H9 (cell line): ENCODE measurements around the gene FOSL2. TPM values are rescaled to one million over a fixed set of nuclear protein-coding genes. Genes with fewer than 3 reads are reported as not detected.

Source experiments
- DNase-seq: peaks from one replicate; pipeline ENCODE4 v3.0.0-alpha.2; 2017
- H2AFZ ChIP-seq: one replicate; pipeline ENCODE4 v1.6.1; 2013; ENCODE audit warnings: mild to moderate bottlenecking, low read length, control low read depth, moderate library complexity
- H2AK5ac ChIP-seq: 2 replicates; pipeline ENCODE4 v1.6.1; 2013; ENCODE audit warnings: low read length, control low read depth, mixed read lengths; ENCODE audit not compliant: insufficient read length
- H2BK120ac ChIP-seq: one replicate; pipeline ENCODE4 v1.6.1; 2013; ENCODE audit warnings: low read depth, mild to moderate bottlenecking, low read length, control low read depth, inconsistent platforms; ENCODE audit not compliant: poor library complexity, severe bottlenecking
- H2BK12ac ChIP-seq: 2 replicates; pipeline ENCODE4 v1.6.1; 2013; ENCODE audit warnings: low read length, control low read depth, mixed read lengths, low read depth; ENCODE audit not compliant: insufficient read length
- H2BK15ac ChIP-seq: 2 replicates; pipeline ENCODE4 v1.6.1; 2013; ENCODE audit warnings: low read depth, low read length, control low read depth
- H2BK20ac ChIP-seq: one replicate; pipeline ENCODE4 v1.6.1; 2013; ENCODE audit warnings: low read depth, mild to moderate bottlenecking, low read length, control low read depth, inconsistent platforms; ENCODE audit not compliant: poor library complexity, severe bottlenecking
- H2BK5ac ChIP-seq: 2 replicates; pipeline ENCODE4 v1.6.1; 2013; ENCODE audit warnings: low read length, control low read depth, mixed read lengths; ENCODE audit not compliant: insufficient read length
- H3K14ac ChIP-seq: 2 replicates; pipeline ENCODE4 v1.6.1; 2013; ENCODE audit warnings: low read length, control low read depth; ENCODE audit not compliant: insufficient read depth
- H3K18ac ChIP-seq: 2 replicates; pipeline ENCODE4 v1.6.1; 2013; ENCODE audit warnings: low read depth, mild to moderate bottlenecking, mixed read lengths, low read length, control low read depth; ENCODE audit not compliant: insufficient read length
- H3K23ac ChIP-seq: 2 replicates; pipeline ENCODE4 v1.6.1; 2013; ENCODE audit warnings: low read length, control low read depth, mixed read lengths, low read depth; ENCODE audit not compliant: insufficient read length
- H3K23me2 ChIP-seq: 2 replicates; pipeline ENCODE4 v1.6.1; 2013; ENCODE audit warnings: low read depth, mild to moderate bottlenecking, mixed read lengths, low read length, control low read depth; ENCODE audit not compliant: insufficient read length, poor library complexity, severe bottlenecking
- H3K27ac ChIP-seq: 2 replicates; pipeline ENCODE4 v1.5.1; 2013; ENCODE audit warnings: low read length, control low read depth, mixed read lengths, low read depth; ENCODE audit not compliant: insufficient read length
- H3K27me3 ChIP-seq: 2 replicates; pipeline ENCODE4 v1.6.1; 2013; ENCODE audit warnings: low read length, control low read depth, inconsistent platforms; ENCODE audit not compliant: insufficient read depth
- H3K4ac ChIP-seq: 2 replicates; pipeline ENCODE4 v1.6.1; 2013; ENCODE audit warnings: low read depth, mild to moderate bottlenecking, control low read depth, inconsistent platforms, low read length, moderate library complexity
- H3K4me1 ChIP-seq: 2 replicates; pipeline ENCODE4 v1.6.1; 2013; ENCODE audit warnings: low read length, control low read depth, inconsistent platforms; ENCODE audit not compliant: insufficient read depth
- H3K4me2 ChIP-seq: 2 replicates; pipeline ENCODE4 v1.6.1; 2013; ENCODE audit warnings: low read length, control low read depth, mixed read lengths; ENCODE audit not compliant: insufficient read length, insufficient read depth
- H3K56ac ChIP-seq: 2 replicates; pipeline ENCODE4 v1.6.1; 2013; ENCODE audit warnings: low read depth, mild to moderate bottlenecking, mixed read lengths, low read length, control low read depth; ENCODE audit not compliant: insufficient read length
- H3K79me1 ChIP-seq: 2 replicates; pipeline ENCODE4 v1.6.1; 2013; ENCODE audit warnings: low read depth, mild to moderate bottlenecking, moderate library complexity, low read length, control low read depth, inconsistent platforms; ENCODE audit not compliant: insufficient read depth, poor library complexity, severe bottlenecking
- H3K79me2 ChIP-seq: 2 replicates; pipeline ENCODE4 v1.6.1; 2013; ENCODE audit warnings: low read length, control low read depth, inconsistent platforms; ENCODE audit not compliant: insufficient read depth
- H3K9ac ChIP-seq: 2 replicates; pipeline ENCODE4 v1.6.1; 2013; ENCODE audit warnings: low read length, control low read depth, mixed read lengths; ENCODE audit not compliant: insufficient read length; ENCODE audit errors: extremely low read depth
- H3K9me3 ChIP-seq: one replicate; pipeline ENCODE4 v1.6.1; 2013; ENCODE audit warnings: low read depth, low read length, inconsistent platforms; ENCODE audit not compliant: control insufficient read depth
- H3T11ph ChIP-seq: one replicate; pipeline ENCODE4 v1.6.1; 2013; ENCODE audit warnings: mild to moderate bottlenecking, low read length, control low read depth, inconsistent platforms
- H4K20me1 ChIP-seq: one replicate; pipeline ENCODE4 v1.6.1; 2013; ENCODE audit not compliant: control insufficient read depth, insufficient read length, insufficient read depth
- H4K5ac ChIP-seq: 2 replicates; pipeline ENCODE4 v1.6.1; 2013; ENCODE audit warnings: low read depth, mild to moderate bottlenecking, mixed read lengths, low read length, control low read depth; ENCODE audit not compliant: insufficient read length
- H4K8ac ChIP-seq: replicated peaks from 2 replicates; pipeline ENCODE4 v1.6.1; 2013; ENCODE audit warnings: low read length, control low read depth, mixed read lengths, low read depth; ENCODE audit not compliant: insufficient read length
- H4K91ac ChIP-seq: 2 replicates; pipeline ENCODE4 v1.6.1; 2013; ENCODE audit warnings: low read depth, mild to moderate bottlenecking, moderate library complexity, mixed read lengths, low read length, control low read depth; ENCODE audit not compliant: insufficient read length
- H3K27ac Mint-ChIP-seq, 3 experiments: 2 replicates in 2 of 3; 3 replicates in 1 of 3; pipeline ENCODE4 v1.8.0; 2020 to 2021; ENCODE audit warnings: mixed read lengths in 3 of 3, mild to moderate bottlenecking in 1 of 3, moderate library complexity in 1 of 3
- H3K27me3 Mint-ChIP-seq: 2 replicates; pipeline ENCODE4 v1.8.0; 2021; ENCODE audit warnings: low read depth, mild to moderate bottlenecking, moderate library complexity, mixed read lengths
- H3K36me3 Mint-ChIP-seq, 3 experiments: 2 replicates in 2 of 3; 3 replicates in 1 of 3; pipeline ENCODE4 v1.8.0; 2020 to 2021; ENCODE audit warnings: low read depth in 3 of 3, mixed read lengths in 3 of 3; ENCODE audit not compliant: insufficient read depth in 1 of 3
- H3K4me1 Mint-ChIP-seq, 2 experiments: 2 replicates each; pipeline ENCODE4 v1.8.0; 2020; ENCODE audit warnings: mixed read lengths in 2 of 2
- H3K4me3 Mint-ChIP-seq, 2 experiments: 2 replicates in 1 of 2; 3 replicates in 1 of 2; pipeline ENCODE4 v1.8.0; 2020 to 2021; ENCODE audit warnings: mild to moderate bottlenecking in 2 of 2, mixed read lengths in 2 of 2, moderate library complexity in 1 of 2
- H3K9me3 Mint-ChIP-seq, 2 experiments: 2 replicates in 1 of 2; 3 replicates in 1 of 2; pipeline ENCODE4 v1.8.0; 2020; ENCODE audit warnings: mild to moderate bottlenecking in 2 of 2, mixed read lengths in 2 of 2, moderate library complexity in 1 of 2
- WGBS: extraction: QIAGEN DNeasy Blood & Tissue Kit; methylation state at CpG from one replicate; pipeline ENCODE4 v1.1.7; 2013; ENCODE audit warnings: missing lambda C conversion rate, low lambda C conversion rate, mixed read lengths; ENCODE audit not compliant: insufficient read length; ENCODE audit errors: extremely low coverage; 5-methylcytosine and 5-hydroxymethylcytosine counted together
- total RNA-seq: library from RNA; stranded (reverse); gene quantifications from 2 replicates; pipeline ENCODE4 v1.2.1, GENCODE V29; 2021
- TF ChIP-seq, protein P1 (sequence below): fragments of 200-600 bp; sonication (generic); conservative IDR thresholded peaks from 3 replicates; pipeline ENCODE4 v1.8.0; 2021; ENCODE audit warnings: antibody characterized with exemption, mild to moderate bottlenecking

The FOSL2 gene
- total RNA-seq, 1 experiment from 2014 or later, result 7.4 TPM

DNA sequence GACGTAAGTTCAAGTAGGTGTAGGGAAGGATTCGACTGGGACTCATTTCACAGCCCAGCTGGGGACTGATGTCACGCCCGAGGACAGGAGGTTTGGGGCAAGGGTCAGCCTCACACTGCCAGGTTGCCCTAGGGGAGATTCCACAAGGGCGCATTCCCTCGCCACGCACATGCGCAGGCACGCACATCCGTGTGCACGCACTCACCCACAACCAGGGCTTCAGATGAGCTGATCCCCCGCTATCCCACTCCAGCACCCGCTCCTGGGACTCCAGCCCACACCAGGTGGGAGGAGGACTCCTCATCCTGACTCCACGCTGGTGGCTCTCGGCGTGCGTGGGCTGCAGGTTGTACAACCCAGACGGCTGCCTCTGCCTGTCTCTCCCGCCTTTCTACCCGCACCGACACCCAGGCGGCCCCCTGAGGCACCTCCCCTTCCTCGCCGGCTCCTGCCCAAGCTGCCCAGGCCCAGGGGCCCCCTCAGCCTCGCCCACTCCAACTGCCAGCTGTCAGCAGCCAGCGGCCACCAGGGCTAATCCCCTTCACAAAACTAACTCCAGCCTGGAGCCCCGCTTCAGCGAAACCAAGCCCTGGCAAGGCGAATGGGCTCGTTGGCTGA lies 47.8 kb upstream of the FOSL2 start:
- no peaks in the 10 kb centered on the region for H3K36me3 Mint-ChIP-seq
- Histone ChIP-seq H2BK5ac (no peak overlapping the region), H4K91ac (no peak overlapping the region), H3K27ac (no peak overlapping the region), H2AFZ (no peak overlapping the region), H3K18ac (no peak overlapping the region), H3T11ph (no peak overlapping the region), H3K56ac (no peak overlapping the region), H2BK12ac (no peak overlapping the region), H3K23ac (no peak overlapping the region), H3K23me2 (no peaks in the 10 kb centered on the region), H2BK20ac (no peak overlapping the region), H3K27me3 (no peaks in the 10 kb centered on the region), H3K4ac (no peak overlapping the region), H2BK15ac (no peak overlapping the region), H3K4me2 (no peak overlapping the region), H2AK5ac (no peak overlapping the region), H3K4me1 (no peaks in the 10 kb centered on the region), H4K8ac (no peak overlapping the region), H3K79me1 (no peaks in the 10 kb centered on the region), H3K79me2 (no peaks in the 10 kb centered on the region), H3K9ac (no peak overlapping the region), H3K9me3 (no peaks in the 10 kb centered on the region), H4K20me1 (no peaks in the 10 kb centered on the region), H2BK120ac (no peak overlapping the region), H4K5ac (no peak overlapping the region), H3K14ac (no peak overlapping the region; the same call in 1 of the 2 replicates)
- H3K4me3 Mint-ChIP-seq, result no peak overlapping the region; a peak in 1 of 5 replicates
- H3K27me3 Mint-ChIP-seq, result no peaks in the 10 kb centered on the region; the same call in 1 of the 2 replicates
- no CpG with 5 or more reads among the region's 30 CpGs for WGBS
- DNase-seq, result no peak
- TF ChIP-seq, protein P1, sequence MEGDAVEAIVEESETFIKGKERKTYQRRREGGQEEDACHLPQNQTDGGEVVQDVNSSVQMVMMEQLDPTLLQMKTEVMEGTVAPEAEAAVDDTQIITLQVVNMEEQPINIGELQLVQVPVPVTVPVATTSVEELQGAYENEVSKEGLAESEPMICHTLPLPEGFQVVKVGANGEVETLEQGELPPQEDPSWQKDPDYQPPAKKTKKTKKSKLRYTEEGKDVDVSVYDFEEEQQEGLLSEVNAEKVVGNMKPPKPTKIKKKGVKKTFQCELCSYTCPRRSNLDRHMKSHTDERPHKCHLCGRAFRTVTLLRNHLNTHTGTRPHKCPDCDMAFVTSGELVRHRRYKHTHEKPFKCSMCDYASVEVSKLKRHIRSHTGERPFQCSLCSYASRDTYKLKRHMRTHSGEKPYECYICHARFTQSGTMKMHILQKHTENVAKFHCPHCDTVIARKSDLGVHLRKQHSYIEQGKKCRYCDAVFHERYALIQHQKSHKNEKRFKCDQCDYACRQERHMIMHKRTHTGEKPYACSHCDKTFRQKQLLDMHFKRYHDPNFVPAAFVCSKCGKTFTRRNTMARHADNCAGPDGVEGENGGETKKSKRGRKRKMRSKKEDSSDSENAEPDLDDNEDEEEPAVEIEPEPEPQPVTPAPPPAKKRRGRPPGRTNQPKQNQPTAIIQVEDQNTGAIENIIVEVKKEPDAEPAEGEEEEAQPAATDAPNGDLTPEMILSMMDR, result no peak
- H3K9me3 Mint-ChIP-seq, result no peaks in the 10 kb centered on the region
- H3K4me1 Mint-ChIP-seq, result peaks cover 16 to 30% of the 10 kb centered on the region in 2 experiments
- no peak overlapping the region; a peak in 2 of 7 replicates for H3K27ac Mint-ChIP-seq
